Mammary epithelial cell (primary cell): Measurements from ENCODE around the gene SCAND1.

Source experiments
- EZH2 ChIP-seq: IDR thresholded peaks from 2 replicates; pipeline ENCODE4 v1.6.1; 2012; ENCODE audit warnings: low read length, inconsistent platforms, borderline replicate concordance
- TF ChIP-seq, protein P1 (sequence below), 2 donors: IDR thresholded peaks in 1 of 2; conservative IDR thresholded peaks in 1 of 2; 2 replicates each; pipeline ENCODE4 v1.5.1; 2011 to 2012; ENCODE audit warnings: inconsistent platforms in 2 of 2, low read length in 2 of 2, mild to moderate bottlenecking in 2 of 2, control low read depth in 1 of 2, low read depth in 1 of 2; ENCODE audit not compliant: insufficient read depth in 1 of 2; ENCODE audit errors: extremely low read depth in 1 of 2

DNA sequence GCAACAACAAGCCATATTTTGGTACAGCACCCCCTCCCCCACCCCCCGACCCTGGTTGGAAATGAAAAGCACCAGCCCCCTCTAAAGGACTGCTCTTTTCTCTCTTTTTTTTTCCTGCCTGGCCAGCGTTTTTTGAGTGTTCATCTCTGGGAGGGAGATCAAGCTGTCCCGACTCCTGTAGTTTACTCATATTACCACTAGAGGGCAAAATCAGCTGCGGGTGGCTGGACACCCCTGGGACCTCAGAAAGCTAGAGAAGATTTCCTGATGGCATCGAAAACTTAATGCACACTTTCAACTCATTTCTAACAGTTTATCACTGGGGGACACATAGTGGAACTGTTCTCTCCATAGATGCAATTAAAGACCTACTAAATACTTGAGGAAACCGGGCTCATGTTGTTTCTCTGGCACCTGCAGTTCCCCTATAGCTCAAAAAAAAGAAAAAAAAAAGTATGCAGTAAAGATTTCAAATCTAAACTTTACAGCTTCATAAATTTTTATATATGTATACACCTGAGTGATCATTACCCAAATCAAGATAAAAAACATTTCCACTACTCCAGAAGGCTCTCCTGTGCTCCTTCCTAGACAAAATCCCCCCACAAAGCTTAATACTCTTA lies 38.5 kb upstream of the SCAND1 start:
- TF ChIP-seq, protein P1, sequence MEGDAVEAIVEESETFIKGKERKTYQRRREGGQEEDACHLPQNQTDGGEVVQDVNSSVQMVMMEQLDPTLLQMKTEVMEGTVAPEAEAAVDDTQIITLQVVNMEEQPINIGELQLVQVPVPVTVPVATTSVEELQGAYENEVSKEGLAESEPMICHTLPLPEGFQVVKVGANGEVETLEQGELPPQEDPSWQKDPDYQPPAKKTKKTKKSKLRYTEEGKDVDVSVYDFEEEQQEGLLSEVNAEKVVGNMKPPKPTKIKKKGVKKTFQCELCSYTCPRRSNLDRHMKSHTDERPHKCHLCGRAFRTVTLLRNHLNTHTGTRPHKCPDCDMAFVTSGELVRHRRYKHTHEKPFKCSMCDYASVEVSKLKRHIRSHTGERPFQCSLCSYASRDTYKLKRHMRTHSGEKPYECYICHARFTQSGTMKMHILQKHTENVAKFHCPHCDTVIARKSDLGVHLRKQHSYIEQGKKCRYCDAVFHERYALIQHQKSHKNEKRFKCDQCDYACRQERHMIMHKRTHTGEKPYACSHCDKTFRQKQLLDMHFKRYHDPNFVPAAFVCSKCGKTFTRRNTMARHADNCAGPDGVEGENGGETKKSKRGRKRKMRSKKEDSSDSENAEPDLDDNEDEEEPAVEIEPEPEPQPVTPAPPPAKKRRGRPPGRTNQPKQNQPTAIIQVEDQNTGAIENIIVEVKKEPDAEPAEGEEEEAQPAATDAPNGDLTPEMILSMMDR (conservative IDR thresholded peaks at IDR 0.05 in 1 of 2, IDR thresholded peaks at IDR 0.05 in 1 of 2; ENCODE audit: extremely low read depth in 1 of 2, insufficient read depth in 1 of 2, low read depth in 1 of 2, low read length in 2 of 2): peak; percentile 75 to 84
- no peak for TF ChIP-seq EZH2
